Limb (tissue), 2 donors: Measurements from ENCODE around the gene PDSS2.
"Not testable (repeated sequence)": the region's sequence is repeated elsewhere in the genome, so short reads cannot be mapped to it uniquely, and the experiment has no call there.

ENCODE experiments used
- DNase-seq, 2 donors: peaks; one replicate each; pipeline ENCODE4 v3.0.0-alpha.2; 2016; ENCODE audit errors: extremely low spot score in 2 of 2

The PDSS2 gene

GRCh38 chr6:107121266-107121665 is 338.1 kb downstream of the PDSS2 start:
- DNase-seq: no peak

DNA sequence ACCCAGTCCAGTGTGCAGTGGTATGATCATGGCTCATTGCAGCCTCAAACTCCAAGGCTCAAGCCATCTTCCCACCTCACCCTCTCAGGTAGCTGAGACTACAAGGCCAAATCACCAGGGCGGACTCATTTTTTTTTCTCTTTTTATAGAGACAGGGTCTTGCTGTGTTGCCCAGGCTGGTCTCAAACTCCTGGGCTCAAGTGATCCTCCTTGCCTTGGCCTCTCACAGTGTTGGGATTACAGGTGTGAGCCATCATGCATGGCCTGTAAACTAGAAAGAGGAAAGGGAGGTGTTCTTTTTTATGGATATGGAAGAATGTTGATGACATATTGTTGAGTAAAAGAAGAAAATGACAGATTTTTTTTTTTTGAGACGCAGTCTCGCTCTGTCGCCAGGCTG is 339.0 kb downstream of the PDSS2 start:
- no peak for DNase-seq

- DNase-seq: no peak
Observed at GRCh38 chr6:107118976-107119375, 340.4 kb downstream of the PDSS2 start.

DNA sequence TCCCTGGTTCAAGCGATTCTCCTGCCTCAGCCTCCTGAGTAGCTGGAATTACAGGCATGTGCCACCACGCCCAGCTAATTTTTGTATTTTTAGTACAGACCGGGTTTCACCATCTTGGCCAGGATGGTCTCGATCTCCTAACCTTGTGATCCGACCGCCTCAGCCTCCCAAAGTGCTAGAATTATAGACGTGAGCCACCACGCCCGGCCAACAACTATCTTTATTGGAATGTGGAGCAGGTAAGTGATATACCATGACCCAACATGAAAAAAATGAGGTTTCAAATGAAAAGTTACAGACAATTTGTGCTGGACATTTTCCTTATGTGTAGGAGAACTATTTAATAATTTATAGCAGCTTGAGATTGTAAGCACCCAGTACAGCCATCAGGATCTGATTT is 340.8 kb downstream of the PDSS2 start:
- not testable (repeated sequence) for DNase-seq

GRCh38 chr6:107116931-107117330 is 342.4 kb downstream of the PDSS2 start:
- no peak for DNase-seq

DNA sequence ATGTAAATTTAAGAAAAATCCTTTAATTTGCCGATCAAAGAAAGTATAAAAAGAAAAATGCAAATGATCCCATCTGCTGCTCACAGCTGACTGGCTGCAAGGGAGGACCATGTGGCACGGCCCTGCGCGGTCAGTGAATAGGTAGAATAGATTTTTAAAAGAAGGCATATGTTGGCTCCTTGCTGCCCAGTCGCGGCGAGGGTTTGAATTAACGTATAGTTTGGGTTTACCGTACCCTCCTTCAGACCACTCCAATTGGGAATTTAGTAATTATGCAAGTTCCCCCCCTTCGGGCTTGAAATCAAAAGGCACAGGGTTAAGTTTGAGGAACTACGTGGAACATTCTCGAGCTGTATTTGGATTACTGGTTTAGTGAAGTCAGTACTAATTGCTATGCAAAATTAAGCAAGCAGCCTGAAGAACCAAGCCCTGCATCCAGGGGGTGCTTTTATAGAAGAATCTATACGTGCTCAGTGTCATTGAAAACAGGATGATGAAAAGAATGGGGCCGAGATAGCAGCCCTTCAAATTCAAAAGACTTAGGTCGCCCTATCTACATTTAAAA is 343.0 kb downstream of the PDSS2 start:
- DNase-seq: peak; percentile 27 to 43

DNA sequence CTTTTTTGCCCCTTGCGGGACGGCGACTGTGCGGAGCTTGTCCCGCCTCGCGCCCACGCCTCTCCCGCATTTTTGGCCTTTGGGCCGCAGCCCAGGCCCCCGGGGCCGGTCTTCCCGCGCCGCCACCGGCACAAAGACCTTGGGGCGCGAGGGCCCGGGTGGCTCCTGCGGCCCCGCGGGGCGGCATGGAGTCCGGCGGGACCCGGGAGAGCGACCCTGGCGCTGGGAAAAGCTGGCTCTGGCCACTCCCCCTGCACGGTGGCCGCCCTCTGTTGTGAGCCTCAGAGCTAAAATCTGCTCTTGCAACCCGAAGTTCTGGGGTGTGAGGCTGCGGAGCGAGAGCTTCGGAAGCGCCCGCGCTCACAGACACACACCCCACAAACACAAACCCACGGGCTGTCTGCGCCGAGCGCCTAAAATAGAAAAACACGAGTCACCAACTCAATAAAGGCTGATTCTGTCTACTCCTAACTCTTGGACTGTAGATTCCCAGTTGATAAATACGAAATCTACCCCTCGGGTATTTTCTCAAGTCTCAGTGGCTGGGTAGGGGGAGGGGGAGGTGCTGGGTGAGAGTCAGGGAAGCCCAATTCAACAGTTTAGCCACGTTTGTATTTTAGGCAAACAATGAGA is 343.6 kb downstream of the PDSS2 start:
- DNase-seq: peak; percentile 43 to 77

- peak; percentile 21 to 83 for DNase-seq
Observed at GRCh38 chr6:107114926-107115694, 344.3 kb downstream of the PDSS2 start, which contains the start of gene BEND3. Gene BEND3, minus strand, starts transcription at chr6:107115515. Its CDS starts 16,230 bp downstream, at chr6:107099285.

DNA sequence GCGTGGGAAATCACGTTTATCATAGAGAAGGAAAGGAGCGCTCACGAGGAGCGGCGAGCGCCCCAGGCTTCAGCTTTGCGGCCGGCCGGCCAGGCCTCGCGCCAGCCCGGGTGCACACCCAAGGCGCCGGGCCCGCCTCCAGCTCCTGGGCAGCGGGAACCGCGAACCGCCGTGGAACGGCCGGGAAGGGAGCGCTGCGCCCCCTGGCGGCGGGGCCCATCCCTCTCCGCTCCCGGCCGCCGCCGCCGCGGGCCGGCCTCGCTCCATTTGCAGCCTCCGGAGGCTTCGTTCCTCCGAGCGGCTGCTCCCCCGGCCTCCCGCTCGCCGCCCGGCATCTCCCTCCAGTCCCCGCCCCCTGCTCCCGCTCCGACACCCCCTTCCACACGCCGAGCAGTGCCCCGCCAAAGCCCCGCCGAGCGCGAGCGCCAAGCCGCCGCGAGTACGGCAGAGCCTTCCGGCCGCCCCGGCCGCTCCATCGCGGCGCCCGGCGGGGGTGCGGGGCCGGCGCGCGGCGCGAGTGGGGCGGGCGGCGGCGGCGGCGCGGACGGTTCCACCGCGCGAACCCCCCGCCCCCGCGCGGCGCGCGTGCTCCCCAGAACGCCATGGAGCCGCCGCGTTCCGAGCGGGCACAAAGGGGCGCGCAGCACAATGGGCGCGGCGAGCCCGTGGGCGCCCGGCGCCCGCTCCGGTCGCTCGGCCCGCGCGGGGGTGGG is 345.0 kb downstream of the PDSS2 start:
- DNase-seq: peak; percentile 86 to 91

GRCh38 chr6:107110200-107110599 is 349.2 kb downstream of the PDSS2 start:
- no peak for DNase-seq

DNA sequence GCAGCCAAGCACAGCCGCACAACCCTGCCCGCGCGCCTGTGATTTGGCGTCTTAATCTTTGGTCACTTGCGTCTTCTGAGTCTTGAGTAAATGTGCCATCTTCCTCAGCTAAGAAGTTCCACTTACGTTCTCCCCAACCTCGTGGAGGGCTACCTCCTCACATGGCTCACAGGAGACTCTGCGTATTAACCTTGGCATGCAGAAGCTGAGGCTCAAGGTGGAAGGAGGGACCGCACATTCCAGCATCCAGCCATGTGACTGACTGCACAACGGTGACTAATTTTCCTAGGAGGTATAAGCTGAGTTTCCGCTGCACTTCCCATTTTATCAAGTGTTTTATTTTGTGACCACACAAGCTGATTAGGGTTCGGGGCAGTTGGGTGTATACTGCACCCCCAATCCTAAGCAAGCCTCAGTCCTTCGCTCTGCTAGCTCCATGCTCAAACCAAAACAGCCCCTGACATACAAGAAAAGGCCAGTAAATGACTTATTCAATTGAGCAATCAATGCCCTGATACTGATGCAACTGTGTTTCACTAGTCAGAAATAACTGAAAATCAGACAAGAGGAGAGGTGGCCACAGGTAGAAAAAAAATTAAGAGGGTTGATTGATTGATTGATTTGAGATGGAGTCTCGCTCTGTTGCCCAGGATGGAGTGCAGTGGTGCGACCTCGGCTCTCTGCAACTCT is 351.0 kb downstream of the PDSS2 start:
- DNase-seq: no peak

GRCh38 chr6:107107791-107108190 is 351.6 kb downstream of the PDSS2 start:
- no peak for DNase-seq

DNA sequence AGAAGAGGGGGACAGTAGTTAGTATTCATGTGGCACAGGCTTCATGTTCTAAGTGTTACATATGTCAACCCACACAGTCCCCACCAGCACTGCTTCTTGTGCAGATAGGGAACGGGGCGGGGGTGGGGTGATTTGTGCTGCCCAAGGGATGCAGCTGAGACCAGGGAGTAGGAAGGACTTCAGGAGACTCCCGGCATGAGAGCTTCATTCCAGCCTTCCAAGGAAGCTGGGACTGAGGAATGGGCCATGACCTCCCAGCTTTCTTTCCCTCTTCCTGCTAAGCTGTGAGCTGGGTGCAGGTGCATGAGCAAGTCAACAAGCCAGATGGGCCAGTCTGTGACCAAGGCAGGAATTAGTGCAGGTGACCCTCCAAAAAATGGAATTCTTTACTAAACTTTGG is 353.2 kb downstream of the PDSS2 start:
- DNase-seq: no peak

GRCh38 chr6:107105511-107106116 is 353.8 kb downstream of the PDSS2 start:
- no peak for DNase-seq

DNA sequence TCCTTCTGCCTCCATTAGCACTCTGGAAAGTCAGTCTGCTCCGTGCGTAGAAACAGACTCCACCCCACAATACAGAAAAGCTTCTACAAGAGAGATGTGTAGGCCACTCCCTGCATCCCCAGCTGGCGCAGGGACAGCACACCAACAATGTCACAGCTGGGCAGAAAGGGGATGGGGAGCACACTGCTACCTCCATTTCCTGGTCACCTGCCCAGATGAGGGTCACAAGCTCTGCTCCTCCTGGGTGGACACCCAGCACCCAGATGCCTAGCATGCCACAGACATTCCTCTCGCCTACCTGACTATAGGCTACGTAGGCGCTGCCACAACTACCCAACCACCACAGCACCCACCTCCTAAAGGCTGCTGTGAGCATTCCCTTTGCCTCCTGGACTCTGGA is 356.3 kb downstream of the PDSS2 start:
- no peak for DNase-seq
